Ovary (tissue), 9 donors: ENCODE data around the gene HOXB1. TPM values are rescaled to one million over a fixed set of nuclear protein-coding genes. Genes with fewer than 3 reads are reported as not detected.

Experiments used
- DNase-seq, 5 donors: peaks; one replicate each; pipeline ENCODE4 v3.0.0-alpha.2; 2019 to 2020
- H3K27ac ChIP-seq, 2 donors: fragments of 200-600 bp; one replicate each; pipeline versions ENCODE4 v1.5.1 to v1.8.0; 2019 to 2022
- H3K27me3 ChIP-seq: fragments of 200-600 bp; one replicate; pipeline ENCODE4 v1.8.0; 2022
- H3K36me3 ChIP-seq: fragments of 200-600 bp; sonication (generic); one replicate; pipeline ENCODE4 v1.5.1; 2019
- H3K4me1 ChIP-seq: one replicate; pipeline ENCODE4 v1.8.1; 2013; ENCODE audit warnings: mild to moderate bottlenecking, moderate library complexity; ENCODE audit not compliant: insufficient read depth
- H3K4me3 ChIP-seq: fragments of 200-600 bp; sonication (generic); one replicate; pipeline ENCODE4 v1.5.1; 2017
- H3K9me3 ChIP-seq, 2 donors: fragments of 200-600 bp in 1 of 2; sonication (generic) in 1 of 2; one replicate each; pipeline versions ENCODE4 v1.5.1 to v1.8.1; 2013 to 2019; ENCODE audit warnings: mild to moderate bottlenecking in 1 of 2, moderate library complexity in 1 of 2
- CTCF ChIP-seq, 3 donors: fragments of 450-650 bp in 2 of 3; fragments of 200-600 bp in 1 of 3; IDR thresholded peaks; one replicate each; pipeline versions ENCODE4 v1.5.1 to v1.8.0; 2016 to 2022; ENCODE audit warnings: antibody characterized with exemption in 3 of 3, mild to moderate bottlenecking in 1 of 3
- EP300 ChIP-seq: sonication (generic); formaldehyde crosslinking; IDR thresholded peaks from one replicate; pipeline ENCODE4 v1.6.1; 2017; ENCODE audit warnings: antibody characterized with exemption
- POLR2A ChIP-seq: fragments of 450-650 bp; IDR thresholded peaks from one replicate; pipeline ENCODE4 v1.6.1; 2017; ENCODE audit warnings: antibody characterized with exemption, mild to moderate bottlenecking, moderate library complexity
- WGBS, 3 donors: extraction: QIAGEN DNeasy Blood & Tissue Kit in 1 of 3; methylation state at CpG; one replicate each; pipeline versions ENCODE4 v1.1.5 to v1.1.7; 2013 to 2017; 5-methylcytosine and 5-hydroxymethylcytosine counted together
- intact Hi-C, 4 donors: fragments of 100-400 bp; cut with DNase I; formaldehyde crosslinking; loops; one replicate each; pipeline versions ENCODE4 v1.11.0 to v1.15.1; 2022 to 2023
- polyA plus RNA-seq, 2 donors: library from polyadenylated mRNA; stranded (reverse); fragments of 200-250 nt in 1 of 2; fragments of 350-450 nt in 1 of 2; fragmentation: Illumina TruSeq in 1 of 2; extraction: RNeasy Lipid Tissue Mini Kit (QIAGEN cat#74804) in 1 of 2; gene quantifications; one replicate each; pipeline ENCODE4 v1.2.3, GENCODE V29; 2013 to 2014
- total RNA-seq, 7 donors: library from RNA; depleted of rRNA in 2 of 7; stranded (reverse); fragments of >200 nt in 2 of 7; fragmentation: NEBNext Ultra II Directional in 3 of 7; extraction: Animal tissue kit (Norgen Biotek cat#: 25700) in 3 of 7; gene quantifications; one replicate each; pipeline versions ENCODE4 v1.1.0 to v1.2.4, GENCODE V29; 2016 to 2023
- donor health status: DM: no; HTN: no; CAD: no; lungs with moderate emphysema.
- donor health status: DM: no; HTN: no; CAD: no.
- donor health status: Bipolar disorder and iron deficiency.
- donor health status: DM: yes; HTN: yes; CAD: no.
- donor health status: DM: no; HTN: no; CAD: no.
- donor health status: DM: yes; HTN: yes; CAD: no.

HOXB1 gene
- total and polyA plus RNA-seq, 9 donors: not detected

DNA sequence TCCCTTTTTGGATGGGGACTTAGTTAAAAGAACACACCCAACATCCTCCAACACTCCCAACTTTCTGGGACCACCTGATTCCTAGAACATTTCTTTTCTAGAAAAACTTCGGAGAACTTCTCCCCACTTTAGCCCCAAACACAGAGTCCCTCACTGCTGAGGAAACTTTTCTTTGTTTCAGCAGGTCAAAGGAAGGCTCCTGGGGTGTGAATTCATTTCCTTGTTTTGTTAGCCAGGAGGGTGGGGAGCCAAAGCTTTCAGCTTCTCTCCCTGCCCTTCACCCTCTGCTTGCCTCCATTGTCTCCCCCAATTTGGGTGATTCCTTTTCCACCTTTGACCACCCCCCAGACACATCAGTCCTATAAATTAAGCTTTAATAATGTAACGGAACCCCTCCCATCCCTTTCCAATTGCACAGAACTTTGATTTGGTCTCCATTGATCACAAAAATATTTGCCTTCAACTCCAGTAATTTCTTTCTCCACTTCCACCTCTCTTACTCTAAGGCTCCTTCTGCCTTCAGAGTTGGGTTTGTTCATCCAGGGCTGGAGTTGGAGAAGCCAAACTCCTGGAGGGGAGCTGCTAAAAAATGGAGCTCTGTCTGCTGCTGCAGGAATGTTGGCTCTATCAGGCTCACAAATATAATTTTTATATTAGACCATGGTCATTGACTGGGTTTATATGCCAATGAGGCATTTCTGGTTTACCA lies 37.0 kb upstream of the HOXB1 start:
- Histone ChIP-seq H3K27ac (no peak overlapping the region), H3K4me1 (no peaks in the 10 kb centered on the region), H3K27me3 (no peaks in the 10 kb centered on the region), H3K9me3 (no peaks in the 10 kb centered on the region), H3K36me3 (no peaks in the 10 kb centered on the region), H3K4me3 (no peak overlapping the region)
- intact Hi-C loops: no loop called here
- DNase-seq: no peak
- 60 to 62% (median 60%) methylated on average over 2 of the region's 2 CpGs for WGBS, 3 donors
- no peak for TF ChIP-seq EP300

DNA sequence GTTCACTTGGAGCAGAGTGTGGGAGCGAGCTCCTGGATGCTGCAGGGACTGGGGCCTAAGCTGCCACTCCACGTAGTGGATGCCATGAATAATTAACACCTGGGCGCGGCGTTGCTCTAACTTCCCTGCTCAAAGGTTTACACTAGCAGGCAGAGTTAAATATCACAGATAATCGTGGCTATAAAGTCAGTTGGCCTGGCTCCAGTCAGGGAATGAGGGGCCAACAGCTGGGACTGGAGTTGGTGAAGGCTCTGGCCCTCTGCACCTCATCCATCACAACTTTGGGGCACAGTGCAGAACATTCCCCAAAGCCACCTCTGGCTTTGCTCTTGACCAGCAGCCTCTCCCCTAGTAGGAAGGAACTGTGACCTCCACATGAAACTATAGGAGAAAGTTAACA lies 36.4 kb upstream of the HOXB1 start:
- Histone ChIP-seq H3K27me3 (no peaks in the 10 kb centered on the region), H3K4me1 (no peaks in the 10 kb centered on the region), H3K9me3 (no peaks in the 10 kb centered on the region), H3K36me3 (no peaks in the 10 kb centered on the region), H3K4me3 (no peak overlapping the region), H3K27ac (no peak overlapping the region)
- 48 to 83% (median 56%) methylated on average over 6 of the region's 6 CpGs for WGBS, 3 donors
- intact Hi-C loops: no loop called here
- no peak for TF ChIP-seq POLR2A
- no peak for TF ChIP-seq CTCF (IDR thresholded peaks at IDR 0.05)
- no peak for TF ChIP-seq EP300
- no peak for DNase-seq

DNA sequence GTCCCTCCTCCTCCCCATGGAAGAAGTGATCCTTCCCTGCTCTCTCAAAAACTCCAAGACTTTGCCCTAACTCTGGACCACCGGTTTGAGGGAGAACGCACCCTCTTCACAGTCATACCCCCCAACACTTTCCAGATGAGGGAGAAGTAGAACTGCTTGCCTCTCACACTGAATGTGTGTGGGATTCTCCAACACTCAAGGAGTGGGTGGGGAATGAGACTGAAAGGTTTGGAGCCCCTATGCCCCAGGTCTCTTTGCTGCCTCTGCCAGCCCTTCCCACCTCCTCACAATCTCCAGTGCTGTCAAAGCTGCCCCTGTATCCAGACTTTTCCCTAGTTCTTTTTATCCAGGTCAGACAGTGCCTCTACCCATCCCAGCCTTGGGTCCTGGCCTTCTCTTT lies 35.9 kb upstream of the HOXB1 start:
- Histone ChIP-seq H3K36me3 (no peaks in the 10 kb centered on the region), H3K4me1 (no peaks in the 10 kb centered on the region), H3K27me3 (no peaks in the 10 kb centered on the region), H3K27ac (no peak overlapping the region), H3K4me3 (no peak overlapping the region), H3K9me3 (no peaks in the 10 kb centered on the region)
- TF ChIP-seq CTCF (IDR thresholded peaks at IDR 0.05) (no peak), EP300 (no peak), POLR2A (no peak)
- intact Hi-C loops: no loop called here
- 46 to 60% (median 50%) methylated on average over 2 of the region's 2 CpGs for WGBS, 3 donors
- DNase-seq: no peak

DNA sequence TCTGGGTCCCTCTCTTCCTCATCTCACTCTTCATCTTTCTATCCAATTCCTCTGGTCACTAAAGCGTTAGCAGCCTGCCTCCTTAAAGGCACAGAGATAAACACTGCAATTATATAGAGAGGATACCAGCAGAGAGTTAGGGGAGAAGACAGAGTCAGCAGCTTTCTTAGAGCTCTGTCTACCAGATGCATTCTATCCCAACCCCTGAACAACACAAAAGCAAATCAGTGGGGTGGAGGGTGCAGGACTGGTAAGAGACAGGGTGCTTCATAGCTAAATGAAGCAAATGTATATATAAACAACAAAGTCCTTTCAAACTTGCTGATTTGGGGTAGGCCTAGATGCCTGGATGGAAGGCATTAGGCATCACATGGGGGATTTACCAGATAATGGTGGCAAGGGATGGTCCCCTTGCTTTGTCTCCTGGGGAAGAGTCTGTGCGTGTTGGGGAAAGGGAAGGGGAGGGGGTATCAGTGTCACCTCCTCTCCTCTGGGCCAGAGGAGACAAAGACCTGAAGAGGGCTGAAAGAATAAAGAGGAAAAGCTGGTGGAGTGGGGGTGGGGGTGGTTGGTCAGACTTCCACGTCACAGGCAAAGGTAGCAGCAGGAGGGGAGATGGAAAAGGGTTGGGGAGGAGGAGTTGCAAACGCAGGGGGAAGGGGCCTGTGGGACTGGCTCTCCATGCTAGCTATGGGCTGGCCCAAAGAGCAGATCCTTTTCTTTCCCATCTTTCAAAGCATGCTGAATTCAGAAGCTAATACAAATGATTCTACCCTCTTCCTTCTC lies 35.3 kb upstream of the HOXB1 start:
- no peaks in the 10 kb centered on the region for H3K36me3 ChIP-seq
- 47 to 79% (median 60%) methylated on average over 4 of the region's 4 CpGs for WGBS, 3 donors
- no peaks in the 10 kb centered on the region for H3K4me1 ChIP-seq
- intact Hi-C loops: no loop called here
- no peaks in the 10 kb centered on the region for H3K9me3 ChIP-seq
- H3K4me3 ChIP-seq: no peak overlapping the region
- DNase-seq: no peak
- H3K27ac ChIP-seq: no peak overlapping the region
- H3K27me3 ChIP-seq: no peaks in the 10 kb centered on the region
- TF ChIP-seq POLR2A: no peak
- no peak for TF ChIP-seq EP300
- no peak for TF ChIP-seq CTCF (IDR thresholded peaks at IDR 0.05)

DNA sequence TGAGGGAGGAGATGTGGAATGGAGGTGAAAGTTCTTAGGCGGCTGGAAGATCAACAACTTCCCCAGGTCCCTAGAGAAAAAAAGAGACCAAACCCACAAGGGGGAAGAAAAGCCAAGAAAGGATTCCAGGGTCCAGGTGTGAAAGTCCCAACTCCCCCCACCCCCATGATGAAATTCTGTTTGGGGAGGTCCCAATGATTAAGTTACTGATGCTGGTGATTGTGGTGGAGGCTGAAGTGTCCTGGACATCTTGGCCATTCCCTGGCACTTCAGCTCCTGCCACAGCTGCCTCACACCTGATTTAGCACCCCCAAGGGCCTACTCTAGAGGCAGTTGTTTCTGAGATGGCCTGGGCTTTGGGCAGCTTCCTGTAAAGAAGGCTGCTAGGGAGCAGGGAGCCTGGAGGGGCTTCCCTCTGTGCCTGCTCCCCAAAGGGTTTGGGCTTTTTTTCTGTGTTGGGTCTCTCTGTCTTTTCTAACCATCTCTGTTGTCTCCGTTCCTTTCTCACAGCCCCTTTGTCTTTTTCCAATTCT lies 34.3 kb upstream of the HOXB1 start:
- no peaks in the 10 kb centered on the region for H3K36me3 ChIP-seq
- no peak overlapping the region for H3K27ac ChIP-seq
- H3K4me1 ChIP-seq: no peaks in the 10 kb centered on the region
- DNase-seq: no peak
- WGBS, 3 donors: 40 to 58% (median 57%) methylated on average over 2 of the region's 2 CpGs
- intact Hi-C loops: no loop called here
- no peaks in the 10 kb centered on the region for H3K9me3 ChIP-seq
- no peak overlapping the region for H3K4me3 ChIP-seq
- TF ChIP-seq CTCF (IDR thresholded peaks at IDR 0.05) (no peak), POLR2A (no peak), EP300 (no peak)
- H3K27me3 ChIP-seq: no peaks in the 10 kb centered on the region
